Stimulated activated CD4-positive, alpha-beta T cell treated with anti-CD3 and anti-CD28 coated beads, TNF-alpha, amount 100 ng/mL, for 48 hours (primary cell): ENCODE data around the gene APBA3.
"Not testable (repeated sequence)": the region's sequence is repeated elsewhere in the genome, so short reads cannot be mapped to it uniquely, and the experiment has no call there.

Source experiments
- DNase-seq, 3 donors: peaks; one replicate each; pipeline ENCODE4 v3.0.0-alpha.2; 2020; ENCODE audit warnings: low read depth in 3 of 3

APBA3 gene

GRCh38 chr19:3771000-3771905 lies 9.8 kb upstream of the APBA3 start:
- DNase-seq = no peak

GRCh38 chr19:3770136-3770999 lies 8.9 kb upstream of the APBA3 start:
- no peak for DNase-seq

- DNase-seq = no peak
Observed at GRCh38 chr19:3769494-3769893, 8.0 kb upstream of the APBA3 start.

- DNase-seq = no peak
Observed at GRCh38 chr19:3768748-3769099, 7.2 kb upstream of the APBA3 start.

- no peak for DNase-seq
Observed at GRCh38 chr19:3768015-3768747, 6.7 kb upstream of the APBA3 start.

GRCh38 chr19:3767050-3767449 lies 5.6 kb upstream of the APBA3 start:
- no peak for DNase-seq

- DNase-seq = no peak
Observed at GRCh38 chr19:3766520-3766919, 5.0 kb upstream of the APBA3 start.

GRCh38 chr19:3765757-3766156 lies 4.3 kb upstream of the APBA3 start:
- DNase-seq = not testable (repeated sequence)

- DNase-seq = no peak
Observed at GRCh38 chr19:3765121-3765520, 3.6 kb upstream of the APBA3 start.

- DNase-seq = peak; percentile 97 to 99 (median 98)
Observed at GRCh38 chr19:3762501-3763459, 1.3 kb upstream of the APBA3 start, which contains the start of gene MRPL54. TSS of gene MRPL54 (plus strand) at chr19:3762682. CDS start at chr19:3762701, 19 bp downstream.

GRCh38 chr19:3762130-3762473 lies 610 bp upstream of the APBA3 start:
- no peak for DNase-seq

GRCh38 chr19:3760871-3761361 lies 576 bp downstream of the APBA3 start:
- DNase-seq = no peak

- no peak for DNase-seq
Observed at GRCh38 chr19:3759482-3760254, 1.8 kb downstream of the APBA3 start.

GRCh38 chr19:3758297-3758696 lies 3.2 kb downstream of the APBA3 start:
- not testable (repeated sequence) for DNase-seq

GRCh38 chr19:3757705-3758104 lies 3.8 kb downstream of the APBA3 start:
- not testable (repeated sequence) for DNase-seq

GRCh38 chr19:3753631-3754410 lies 7.7 kb downstream of the APBA3 start:
- no peak for DNase-seq

GRCh38 chr19:3752492-3752891 lies 9.0 kb downstream of the APBA3 start:
- no peak for DNase-seq

GRCh38 chr19:3751236-3751635 lies 10.3 kb downstream of the APBA3 start:
- DNase-seq = no peak

- DNase-seq = no peak
Observed at GRCh38 chr19:3750211-3750610, 11.3 kb downstream of the APBA3 start.
